Jurkat, Clone E6-1 (cell line): ENCODE measurements around the gene ARMC9. TPM values are rescaled to one million over a fixed set of nuclear protein-coding genes. Genes with fewer than 3 reads are reported as not detected.
A peak's percentile ranks its signal among the peaks of the same experiment; 100 is the strongest.

Source experiments
- DNase-seq: peaks from one replicate; pipeline ENCODE4 v3.0.0-alpha.2; 2011; ENCODE audit warnings: low read depth, low spot score
- H3K4me3 ChIP-seq: 2 replicates; pipeline ENCODE4 v1.5.1; 2011; ENCODE audit warnings: mild to moderate bottlenecking, low read length, control low read depth, moderate library complexity
- polyA plus RNA-seq: library from polyadenylated mRNA; unstranded; fragments of >200 nt; gene quantifications from one replicate; pipeline ENCODE4 v1.2.1, GENCODE V29; 2012; ENCODE audit warnings: missing spikeins; ENCODE audit not compliant: insufficient read length, insufficient read depth

Gene ARMC9, protein sequence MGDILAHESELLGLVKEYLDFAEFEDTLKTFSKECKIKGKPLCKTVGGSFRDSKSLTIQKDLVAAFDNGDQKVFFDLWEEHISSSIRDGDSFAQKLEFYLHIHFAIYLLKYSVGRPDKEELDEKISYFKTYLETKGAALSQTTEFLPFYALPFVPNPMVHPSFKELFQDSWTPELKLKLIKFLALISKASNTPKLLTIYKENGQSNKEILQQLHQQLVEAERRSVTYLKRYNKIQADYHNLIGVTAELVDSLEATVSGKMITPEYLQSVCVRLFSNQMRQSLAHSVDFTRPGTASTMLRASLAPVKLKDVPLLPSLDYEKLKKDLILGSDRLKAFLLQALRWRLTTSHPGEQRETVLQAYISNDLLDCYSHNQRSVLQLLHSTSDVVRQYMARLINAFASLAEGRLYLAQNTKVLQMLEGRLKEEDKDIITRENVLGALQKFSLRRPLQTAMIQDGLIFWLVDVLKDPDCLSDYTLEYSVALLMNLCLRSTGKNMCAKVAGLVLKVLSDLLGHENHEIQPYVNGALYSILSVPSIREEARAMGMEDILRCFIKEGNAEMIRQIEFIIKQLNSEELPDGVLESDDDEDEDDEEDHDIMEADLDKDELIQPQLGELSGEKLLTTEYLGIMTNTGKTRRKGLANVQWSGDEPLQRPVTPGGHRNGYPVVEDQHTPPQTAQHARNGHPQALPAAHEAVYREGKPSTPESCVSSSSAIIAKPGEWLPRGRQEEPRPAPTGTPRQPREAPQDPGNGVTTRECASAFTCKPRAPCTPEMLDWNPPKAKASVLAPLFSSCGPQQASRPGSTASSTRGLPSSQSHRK
- 13.8 TPM for polyA plus RNA-seq

DNA sequence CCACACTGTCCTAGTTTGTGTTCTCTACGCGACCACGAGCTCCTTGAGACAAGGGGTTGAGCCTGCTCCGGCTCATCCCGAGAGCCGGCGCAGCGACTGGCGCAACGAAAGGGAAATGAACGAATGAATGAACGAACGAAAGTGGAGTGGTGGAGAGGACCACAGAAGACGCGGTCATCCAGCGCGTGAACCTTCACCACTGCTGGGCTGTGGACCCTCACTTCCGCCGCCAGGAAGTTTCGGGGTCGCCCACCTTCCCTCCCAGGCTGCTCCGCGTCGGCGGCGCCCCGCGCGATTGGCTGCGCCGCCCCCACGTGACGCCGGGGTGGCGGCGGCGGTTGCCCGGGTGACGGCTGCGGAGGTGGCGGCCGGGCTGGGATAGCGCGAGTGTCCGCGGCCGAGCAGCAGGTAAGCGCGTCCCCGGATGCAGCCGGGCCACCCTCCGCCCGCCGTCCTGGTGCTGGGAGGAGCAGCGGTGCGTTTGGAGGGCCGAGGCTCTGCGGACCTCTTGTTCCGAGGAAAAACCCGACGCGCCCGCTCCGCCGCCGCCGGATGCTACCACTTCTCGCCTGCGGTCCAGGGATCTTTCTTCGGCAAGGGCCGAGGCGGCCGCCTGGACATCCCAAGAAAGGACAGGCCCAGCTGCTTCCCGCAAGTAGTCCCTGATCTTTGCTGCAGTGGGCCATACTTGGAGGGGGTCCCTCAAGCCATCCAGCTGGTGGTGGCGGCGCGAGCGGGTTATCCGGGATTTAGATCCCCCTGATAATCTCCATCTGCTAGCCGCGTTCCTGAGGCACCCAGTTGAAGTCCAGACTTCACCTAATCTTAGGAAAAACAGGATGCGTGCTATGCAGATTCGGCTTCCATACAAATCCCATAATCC, at the start of gene ARMC9:
TSS of gene ARMC9 (plus strand) at position 341 of the 883 bp plus-strand sequence. CDS start 7,608 bp downstream, outside the sequence.
- H3K4me3 ChIP-seq = peak within 1 kb of the TSS; percentile 93
- DNase-seq = peak; percentile 42

GRCh38 chr2:231152800-231153557, 45.5 kb upstream of the ARMC9 start:
- no peak for DNase-seq
- H3K4me3 ChIP-seq = no peak overlapping the region

GRCh38 chr2:231159306-231159705, 39.1 kb upstream of the ARMC9 start:
- no peak overlapping the region for H3K4me3 ChIP-seq
- DNase-seq = no peak

DNA sequence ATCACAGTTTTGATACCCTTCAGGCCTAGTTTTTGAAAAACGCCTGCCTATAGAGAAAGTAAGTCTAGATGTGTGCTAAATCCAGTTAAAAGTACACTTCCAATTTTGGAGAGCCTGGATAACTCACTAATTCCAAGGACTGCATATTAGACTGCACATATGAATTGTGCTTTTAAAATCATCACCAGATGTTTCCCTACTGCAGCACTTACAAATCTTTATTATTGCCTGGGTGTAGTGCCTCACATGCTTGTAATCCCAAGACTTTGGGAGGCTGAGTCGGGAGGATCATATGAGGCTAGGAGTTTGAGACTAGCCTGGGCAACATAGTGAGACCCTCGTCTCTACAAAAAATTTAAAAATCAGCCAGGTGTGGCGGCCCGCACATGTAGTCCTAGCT, 37.7 kb upstream of the ARMC9 start:
- no peak for DNase-seq
- H3K4me3 ChIP-seq = no peak overlapping the region

DNA sequence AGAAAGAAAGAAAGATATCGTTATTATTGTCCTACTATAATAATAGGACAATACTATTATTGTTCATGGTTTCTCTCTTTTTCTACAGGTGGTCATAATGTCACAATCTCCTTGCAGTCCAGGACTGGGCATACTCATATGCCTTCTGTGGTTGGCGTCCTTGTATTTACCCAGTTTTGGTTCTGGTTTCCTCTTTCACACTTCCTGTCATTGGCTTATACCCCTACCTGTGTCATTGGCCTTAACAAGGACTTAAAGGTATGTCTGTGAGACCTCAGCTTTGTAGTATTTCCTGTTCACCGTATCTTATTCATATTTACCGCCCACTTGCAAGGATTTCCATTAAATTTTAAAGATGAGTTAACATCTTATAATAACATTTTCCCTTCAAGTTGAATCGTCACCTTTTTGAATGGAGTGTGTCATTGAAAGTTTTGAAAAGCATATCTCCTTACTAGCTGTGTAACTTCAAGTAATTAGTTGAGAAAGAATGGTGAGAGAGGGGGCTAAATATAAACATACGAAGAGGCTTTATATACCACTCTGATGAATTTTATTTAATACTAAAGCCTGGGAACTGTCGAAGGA, 37.1 kb upstream of the ARMC9 start:
- no peak for DNase-seq
- no peak overlapping the region for H3K4me3 ChIP-seq

DNA sequence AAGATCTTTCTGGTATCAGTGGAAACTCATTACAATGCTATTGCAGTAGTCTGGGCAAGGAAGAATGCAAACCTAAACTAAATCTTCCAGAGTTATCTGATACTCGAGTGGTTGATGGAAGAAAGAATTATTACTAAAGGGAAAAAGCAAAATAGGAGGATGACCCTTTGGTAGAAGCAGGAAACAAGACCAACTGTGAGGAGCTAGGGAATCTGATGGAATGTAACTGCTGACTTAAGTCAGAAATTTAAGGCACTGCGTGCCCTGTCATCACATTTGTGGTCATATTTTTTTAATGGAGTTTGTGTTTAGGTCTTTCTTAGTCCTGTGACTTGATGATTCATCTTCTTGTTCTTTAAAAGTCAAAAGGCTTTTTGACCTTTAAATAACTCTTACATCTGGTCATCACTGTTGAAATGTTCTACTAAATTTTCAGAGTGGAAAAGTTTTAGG, 36.5 kb upstream of the ARMC9 start:
- DNase-seq = no peak
- H3K4me3 ChIP-seq = no peak overlapping the region

- no peak for DNase-seq
These were observed 35.4 kb upstream of the ARMC9 start for GRCh38 chr2:231163011-231163410.

DNA sequence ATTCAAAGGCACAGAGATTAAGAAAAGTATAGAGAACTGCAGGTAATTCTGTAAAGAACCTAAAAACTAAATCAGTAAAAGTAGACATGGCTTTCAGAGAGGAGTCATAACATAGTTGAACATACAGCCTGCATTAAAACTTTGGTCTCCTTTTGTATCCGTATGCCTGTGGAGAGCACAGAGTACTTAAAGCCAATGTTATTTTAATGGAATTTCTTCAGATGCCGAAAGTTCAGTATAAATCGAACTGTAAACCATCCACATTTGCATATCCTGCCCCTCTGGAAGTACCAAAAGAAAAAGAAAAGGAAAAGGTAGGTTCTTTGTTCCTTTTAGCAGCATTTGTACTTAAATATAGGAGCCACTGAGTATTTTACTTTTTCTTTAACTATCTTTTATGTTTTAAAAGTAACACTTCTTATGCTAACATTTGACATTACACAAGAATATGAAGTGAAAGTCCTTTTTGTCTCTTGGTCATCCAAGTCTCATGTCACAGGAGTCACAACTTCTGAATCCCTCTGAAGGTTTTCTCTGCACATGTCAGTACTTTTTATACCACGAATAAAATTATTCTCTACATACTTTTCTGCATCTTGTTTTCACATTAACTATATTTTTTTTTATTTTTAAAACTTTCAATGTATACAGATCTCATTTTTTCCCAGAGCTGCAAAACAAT, 34.9 kb upstream of the ARMC9 start:
- H3K4me3 ChIP-seq = no peak overlapping the region
- no peak for DNase-seq

More at GRCh38 chr2:231163011-231163410, 35.4 kb upstream of the ARMC9 start:
- H3K4me3 ChIP-seq = no peak overlapping the region

GRCh38 chr2:231167745-231168459, 30.5 kb upstream of the ARMC9 start:
- no peak for DNase-seq
- no peak overlapping the region for H3K4me3 ChIP-seq

DNA sequence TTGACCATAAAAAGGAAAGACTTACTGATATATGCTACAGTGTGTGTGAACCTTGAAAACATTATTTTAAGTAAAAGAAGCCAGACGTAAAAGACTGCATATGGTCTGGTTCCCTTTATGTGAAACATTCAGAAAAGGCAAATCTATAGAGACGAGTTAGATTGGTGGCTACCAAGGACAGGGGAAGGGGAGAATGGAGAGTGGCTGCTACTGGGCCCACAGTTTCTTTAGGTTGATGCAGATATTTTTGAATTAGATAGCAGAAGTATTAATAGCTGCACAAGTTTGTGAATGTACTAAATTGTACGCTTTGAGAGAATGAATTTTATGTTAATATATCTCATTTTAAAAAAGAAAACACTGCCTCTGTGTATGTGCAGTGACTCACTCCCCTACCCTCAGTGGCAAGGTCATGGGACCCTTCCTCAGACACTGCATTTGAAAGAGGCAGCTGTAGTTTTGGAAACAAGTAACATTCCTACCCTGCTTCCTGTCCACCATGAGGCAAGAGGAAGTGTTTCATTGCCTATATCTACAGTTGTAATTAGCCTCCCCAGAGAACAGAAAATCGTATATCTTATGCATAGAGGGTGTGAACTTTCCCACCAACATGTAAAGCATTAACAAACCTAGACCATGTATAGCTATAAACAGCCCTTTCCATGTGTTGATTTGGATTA, 29.8 kb upstream of the ARMC9 start:
- no peak overlapping the region for H3K4me3 ChIP-seq
- no peak for DNase-seq

DNA sequence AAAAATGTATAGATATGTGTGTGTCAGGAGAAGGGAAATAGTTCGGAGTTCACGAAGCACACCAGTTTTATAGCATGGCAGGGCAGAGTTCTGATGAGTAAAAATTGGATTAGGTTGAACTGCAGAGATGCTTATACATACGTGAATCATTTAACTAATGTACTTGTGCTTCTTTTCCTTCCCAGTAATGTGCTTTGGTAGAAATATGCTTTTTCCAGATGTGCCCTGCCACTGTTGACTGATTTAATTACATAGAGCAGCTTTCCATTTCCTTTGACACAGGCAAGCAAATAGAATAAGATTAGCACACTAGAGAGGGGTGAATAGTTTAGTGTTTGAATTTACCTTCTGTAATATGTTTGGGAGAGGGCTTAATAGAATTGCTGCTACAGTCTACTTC, 28.9 kb upstream of the ARMC9 start:
- DNase-seq = no peak
- H3K4me3 ChIP-seq = no peak overlapping the region

DNA sequence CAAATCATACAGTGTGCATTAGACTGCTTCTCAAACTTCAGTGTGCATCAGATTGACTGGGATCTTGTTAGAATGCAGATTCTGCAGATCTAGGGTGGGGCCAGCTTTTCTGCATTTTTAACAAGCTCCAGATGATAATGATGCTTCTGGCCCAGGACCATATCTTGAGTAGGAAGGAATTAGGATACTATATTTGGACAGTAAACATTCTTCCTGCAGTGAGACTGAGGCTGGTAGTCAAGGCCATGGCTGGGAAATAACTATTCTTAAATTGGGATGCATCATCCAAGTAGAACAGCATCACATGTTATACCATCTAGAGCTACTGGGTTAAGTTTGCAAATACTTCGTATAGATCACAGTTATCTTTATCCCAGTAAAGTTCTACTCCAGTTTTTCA, 28.4 kb upstream of the ARMC9 start:
- DNase-seq = no peak
- H3K4me3 ChIP-seq = no peak overlapping the region

- no peak overlapping the region for H3K4me3 ChIP-seq
- no peak for DNase-seq
These were observed 26.4 kb upstream of the ARMC9 start for GRCh38 chr2:231172025-231172424.

GRCh38 chr2:231174211-231174651, 24.2 kb upstream of the ARMC9 start:
- H3K4me3 ChIP-seq = no peak overlapping the region
- DNase-seq = no peak

DNA sequence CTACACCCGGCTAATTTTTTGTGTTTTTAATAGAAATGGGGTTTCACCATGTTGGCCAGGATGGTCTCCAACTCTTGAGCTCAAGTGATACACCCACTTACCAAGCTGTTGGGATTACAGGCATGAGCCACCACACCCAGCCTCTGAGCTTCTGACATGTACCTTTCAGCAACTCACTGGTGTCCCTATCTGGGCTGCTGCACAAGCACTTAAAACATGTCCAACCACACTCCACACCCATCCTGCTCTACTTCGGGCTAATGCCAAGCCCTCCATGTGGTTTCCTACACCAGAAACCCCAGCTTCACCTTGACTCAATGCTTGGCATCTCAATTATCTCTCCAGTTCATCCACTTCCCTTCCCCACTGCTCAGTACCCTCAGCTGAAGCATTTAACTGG, 22.4 kb upstream of the ARMC9 start:
- DNase-seq = no peak
- no peak overlapping the region for H3K4me3 ChIP-seq
